KG1 (cell line): ENCODE measurements around the gene EIF3A.
"Not testable (repeated sequence)": the region's sequence is repeated elsewhere in the genome, so short reads cannot be mapped to it uniquely, and the experiment has no call there.

ENCODE experiments used
- DNase-seq: peaks from one replicate; lab custom pipeline; 2025; lab: John Stamatoyannopoulos, UW

The EIF3A gene

DNA sequence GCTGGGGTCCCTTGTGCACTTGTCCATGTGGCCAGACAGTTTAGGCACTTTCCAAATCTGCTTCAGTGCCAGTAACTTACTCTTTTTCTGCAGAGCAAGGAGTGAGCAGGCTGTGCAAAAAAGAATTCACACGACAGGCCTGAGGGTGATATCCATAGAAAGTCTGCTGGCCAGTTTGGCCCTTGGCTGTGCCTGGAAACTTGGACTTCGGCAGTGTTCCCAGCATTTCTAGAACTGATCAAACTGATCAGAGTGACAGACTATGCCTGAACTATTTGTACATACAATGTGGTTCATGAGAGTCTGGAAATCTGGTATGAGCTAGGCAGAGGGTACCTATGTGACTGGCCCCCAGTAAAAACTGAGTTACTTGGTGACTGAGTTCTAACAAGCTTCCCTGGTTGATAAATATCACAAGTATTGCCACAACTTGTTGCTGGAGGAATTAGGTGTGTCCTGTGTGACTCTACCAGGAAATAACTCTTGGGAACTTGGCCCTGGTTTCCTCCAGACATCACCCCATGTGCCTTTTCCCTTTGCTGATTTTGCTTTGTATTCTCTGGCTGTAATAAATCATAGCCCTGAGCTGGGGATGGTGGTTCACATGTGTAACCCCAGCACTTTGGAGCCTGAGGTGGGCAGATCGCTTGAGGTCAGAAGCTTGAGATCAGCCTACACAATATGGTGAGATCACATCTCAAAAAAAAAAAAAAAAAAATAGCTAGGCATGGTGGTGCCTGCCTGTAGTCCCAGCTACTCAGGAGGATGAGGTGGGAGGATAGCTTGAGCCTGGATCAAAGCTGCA is 20.0 kb upstream of the EIF3A start:
- no peak for DNase-seq

GRCh38 chr10:119098576-119098975 is 18.0 kb upstream of the EIF3A start:
- DNase-seq = no peak

GRCh38 chr10:119096641-119097415 is 16.2 kb upstream of the EIF3A start:
- DNase-seq = not testable (repeated sequence)

DNA sequence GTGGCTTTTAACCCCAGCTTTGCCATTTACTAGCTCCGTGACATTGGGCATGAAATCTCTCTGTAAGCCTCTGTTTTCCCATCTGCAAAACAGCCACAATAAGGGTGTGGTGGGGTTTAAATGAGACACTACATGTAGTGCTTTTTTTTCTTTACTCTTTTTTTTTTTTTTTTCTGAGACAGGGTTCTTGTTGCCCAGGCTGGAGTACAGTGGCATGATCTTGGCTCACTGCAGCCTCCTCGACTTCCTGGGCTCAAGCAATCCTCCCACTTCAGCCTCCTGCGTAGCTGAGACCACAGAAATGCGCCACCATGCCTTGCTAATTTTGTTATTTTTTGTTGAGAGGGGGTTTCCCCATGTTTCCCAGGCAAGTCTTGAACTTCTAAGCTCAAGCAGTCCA is 15.0 kb upstream of the EIF3A start:
- no peak for DNase-seq

- DNase-seq = no peak
Measured at GRCh38 chr10:119090968-119091367, 10.4 kb upstream of the EIF3A start.

- no peak for DNase-seq
Measured at GRCh38 chr10:119090026-119090795, 9.6 kb upstream of the EIF3A start.

DNA sequence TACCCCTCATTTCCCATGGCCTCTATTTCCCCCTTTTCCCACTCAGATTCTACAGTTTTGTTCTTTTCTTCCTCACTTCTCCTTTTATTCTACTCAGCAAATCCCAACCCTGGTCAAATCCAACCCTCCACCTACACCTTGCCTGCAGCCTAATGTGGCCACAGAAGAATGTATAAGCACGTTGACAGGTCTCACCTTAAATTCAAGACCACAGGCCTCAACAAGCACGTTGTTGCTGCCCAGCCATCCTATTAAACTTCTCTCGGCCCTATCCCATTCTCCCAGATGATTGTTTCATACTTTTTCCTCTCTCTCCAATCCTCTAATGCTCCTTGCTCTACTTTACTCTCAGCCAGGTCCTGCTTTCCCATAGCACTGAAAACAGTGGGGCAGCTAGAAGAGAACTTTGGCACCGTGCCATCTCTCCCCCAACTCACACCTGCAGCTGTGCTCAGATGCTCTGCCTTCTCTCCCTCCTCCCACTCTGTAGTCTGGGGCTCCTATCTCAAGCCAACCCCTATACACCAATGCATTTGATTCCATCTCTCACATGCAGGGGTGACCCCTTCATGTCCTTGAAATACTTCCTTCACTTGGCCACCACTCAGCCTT is 6.8 kb upstream of the EIF3A start:
- DNase-seq = no peak

GRCh38 chr10:119084896-119085295 is 4.3 kb upstream of the EIF3A start:
- no peak for DNase-seq

DNA sequence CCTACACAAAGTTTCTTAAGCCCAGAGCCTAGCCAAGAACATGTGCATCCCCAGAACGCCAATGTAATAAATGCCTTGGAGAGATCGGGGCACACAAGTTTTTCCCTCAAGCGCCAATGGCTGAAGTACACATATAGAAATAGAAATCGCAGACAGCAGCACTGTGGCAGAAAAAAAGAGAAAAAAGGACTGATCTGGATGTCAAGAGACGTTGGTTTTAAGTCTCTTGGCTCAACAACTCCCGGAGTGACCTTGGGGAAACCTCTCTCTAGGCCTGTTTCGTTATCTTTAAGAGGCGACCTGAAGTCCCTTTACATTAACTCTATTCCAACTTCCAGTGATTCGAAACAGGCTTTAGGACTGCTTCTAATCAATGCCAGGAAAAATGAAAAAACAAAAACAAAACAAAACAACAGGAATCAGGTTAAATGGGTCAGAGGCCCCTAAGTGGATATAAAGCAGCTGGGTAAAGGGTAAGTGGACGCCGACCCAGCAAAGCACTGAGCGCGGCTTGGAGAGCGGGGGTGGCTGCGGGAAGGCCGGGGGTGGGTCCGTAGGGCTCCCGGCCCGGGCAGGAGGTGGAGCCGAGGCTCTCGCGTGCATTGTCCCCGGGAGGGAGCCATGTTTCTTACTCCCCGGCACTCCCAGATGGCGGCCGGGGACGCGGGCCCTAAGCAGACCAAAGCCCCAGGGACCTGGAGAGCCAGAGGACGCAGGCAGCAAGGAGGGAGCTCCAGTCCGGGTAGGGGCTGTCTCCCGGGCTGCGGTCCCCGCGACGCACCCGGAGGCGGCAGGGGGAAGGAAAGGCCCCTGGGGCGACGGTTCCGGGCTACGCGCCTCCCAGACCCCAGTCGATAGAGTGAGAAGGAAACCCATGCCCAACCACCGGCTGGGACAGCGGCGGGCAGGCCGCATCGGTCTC is 757 bp downstream of the EIF3A start:
- DNase-seq = peak; percentile 24

DNA sequence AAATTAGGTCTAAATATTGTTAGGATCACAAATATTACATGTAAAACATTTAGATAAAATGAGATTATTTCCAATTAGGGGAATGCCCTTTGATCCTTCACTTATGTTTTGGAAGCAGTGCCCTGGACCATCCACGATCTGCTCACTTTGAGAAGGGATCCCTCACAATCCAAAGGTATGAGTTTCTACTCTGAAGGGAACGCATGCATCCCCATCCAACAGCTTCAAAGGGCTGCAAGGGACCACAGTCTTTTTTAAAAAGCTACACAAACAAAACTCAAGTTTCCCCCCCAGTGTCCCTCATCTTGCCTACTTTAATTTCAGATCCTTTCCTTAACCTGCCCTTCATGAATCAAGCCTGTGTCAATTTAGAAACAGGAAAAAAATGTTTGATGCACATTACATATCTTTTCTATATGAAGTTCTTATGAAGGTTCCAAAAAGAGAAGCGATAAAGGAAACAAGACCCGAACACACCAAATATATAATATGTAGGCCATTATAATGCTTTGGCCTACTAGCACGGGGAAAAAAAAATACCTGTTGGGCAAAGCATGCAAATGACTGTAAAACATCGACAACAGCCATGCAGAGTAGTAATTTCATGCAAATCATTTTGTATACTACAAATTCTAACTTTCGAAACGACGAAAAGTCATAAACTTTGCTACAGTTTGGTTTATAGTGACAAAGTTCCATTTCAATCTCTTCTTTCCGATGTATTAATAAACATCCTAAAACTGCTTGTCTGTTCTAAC is 2.0 kb downstream of the EIF3A start:
- no peak for DNase-seq

- DNase-seq = no peak
Measured at GRCh38 chr10:119073584-119073983, 7.0 kb downstream of the EIF3A start.

- DNase-seq = no peak
Measured at GRCh38 chr10:119070395-119071165, 10.0 kb downstream of the EIF3A start.

GRCh38 chr10:119061926-119062325 is 18.7 kb downstream of the EIF3A start:
- DNase-seq = no peak

GRCh38 chr10:119061352-119061751 is 19.3 kb downstream of the EIF3A start:
- DNase-seq = no peak

DNA sequence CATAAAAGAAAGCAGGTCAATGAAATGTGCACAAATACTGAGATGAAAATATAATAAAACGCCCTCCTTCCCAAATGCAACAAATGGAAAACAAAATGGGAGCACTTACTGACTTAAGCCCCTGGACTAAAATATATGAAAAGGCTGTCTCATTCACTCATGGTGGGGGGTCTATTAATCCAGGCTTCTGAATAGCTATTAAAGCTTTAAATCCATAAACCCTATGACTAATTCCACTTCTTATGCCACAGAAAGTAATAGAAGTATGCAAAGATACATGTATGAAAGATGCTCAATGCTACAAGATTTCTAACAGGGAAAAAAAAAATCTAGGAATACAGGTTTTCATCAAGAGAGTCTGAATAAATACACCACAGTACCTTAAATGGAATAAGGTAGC is 20.5 kb downstream of the EIF3A start:
- no peak for DNase-seq

DNA sequence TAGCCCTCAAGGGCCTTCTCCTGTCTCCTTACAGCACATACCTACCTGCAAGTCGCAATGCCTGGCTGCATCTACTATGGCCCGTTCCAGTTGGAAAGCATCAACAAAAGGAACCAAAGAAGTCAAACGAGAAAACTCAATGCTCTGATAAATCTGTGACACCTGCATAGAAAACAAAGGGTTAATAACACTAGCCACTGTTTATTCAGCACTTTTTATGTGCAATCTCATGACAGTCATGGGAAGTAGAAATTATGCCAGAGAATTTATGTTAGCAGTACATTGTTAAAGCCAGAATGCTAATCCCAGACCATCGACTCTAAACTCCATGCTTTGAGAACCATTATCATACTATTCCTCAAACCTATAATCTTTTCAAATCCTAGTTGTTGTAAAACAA is 21.1 kb downstream of the EIF3A start:
- DNase-seq = no peak

DNA sequence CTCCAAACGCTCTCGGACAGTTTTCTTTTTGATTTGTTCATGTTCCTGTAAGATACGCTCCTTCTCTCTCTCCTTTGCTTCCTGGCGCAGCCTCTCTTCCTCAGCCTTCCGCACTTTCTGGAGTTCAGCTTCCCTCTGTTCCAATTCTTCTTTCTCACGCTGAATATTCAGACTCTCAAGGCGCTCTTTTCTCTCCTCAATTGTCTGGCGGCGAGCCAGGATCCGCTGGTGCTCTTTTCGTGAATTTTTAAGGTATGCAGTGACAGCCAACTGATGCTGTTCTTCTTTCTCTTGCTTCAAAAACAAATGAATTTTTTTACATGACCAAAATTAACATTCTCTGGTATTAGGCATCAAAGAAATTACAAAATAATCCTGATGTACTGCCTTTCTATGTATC is 22.6 kb downstream of the EIF3A start:
- no peak for DNase-seq

- DNase-seq = no peak
Measured at GRCh38 chr10:119055472-119055871, 25.1 kb downstream of the EIF3A start.

- no peak for DNase-seq
Measured at GRCh38 chr10:119051775-119052174, 28.8 kb downstream of the EIF3A start.

GRCh38 chr10:119049777-119050176 is 30.8 kb downstream of the EIF3A start:
- DNase-seq = no peak
